Measurements from ENCODE around the gene KCNQ4.

DNA sequence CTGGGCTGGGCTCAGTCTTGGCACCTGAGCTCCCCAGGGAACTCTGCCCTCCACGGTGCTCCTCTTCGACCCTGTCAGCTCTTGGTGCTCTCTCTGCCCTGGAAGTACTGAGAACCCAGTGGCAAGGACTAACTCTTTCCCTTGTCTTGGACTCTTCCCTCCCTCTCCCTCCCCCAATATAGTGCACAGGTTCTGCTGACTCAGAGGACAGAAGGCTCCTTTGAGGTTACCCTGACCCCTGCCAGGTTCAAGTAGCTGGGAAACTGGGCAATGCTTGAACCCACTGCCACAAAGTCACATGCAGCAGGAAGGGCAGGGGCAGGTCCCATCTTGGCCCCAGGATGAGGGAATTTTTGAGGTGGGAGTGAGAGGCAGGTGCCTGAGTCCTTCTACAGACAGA, 20.3 kb downstream of the KCNQ4 start:
- TF ChIP-seq YY1 (IDR thresholded peaks at IDR 0.05; ENCODE audit: insufficient read depth, insufficient read length) (no peak), SUZ12 (IDR thresholded peaks at IDR 0.05; ENCODE audit: extremely low read depth, insufficient read depth, insufficient read length) (no peak)

All from NT2/D1 (cell line).